Camera-type eye (tissue), 1 donor: ENCODE results near the gene AKR1C4. TPM values are rescaled to one million over a fixed set of nuclear protein-coding genes. Genes with fewer than 3 reads are reported as not detected.

Experiments
- total RNA-seq: library from RNA; depleted of rRNA; stranded (reverse); fragments of >200 nt; gene quantifications from one replicate; pipeline ENCODE4 v1.2.3, GENCODE V29; 2014

AKR1C4 gene
- total RNA-seq = not detected

GRCh38 chr10:5196702-5197113, at the start of gene AKR1C4:
Gene AKR1C4 (plus strand): TSS chr10:5196837. CDS start chr10:5196868, 31 bp downstream.

GRCh38 chr10:5184987-5185775, 11.5 kb upstream of the AKR1C4 start, which contains the start of gene AKR1C8:
Gene AKR1C8 (minus strand): TSS chr10:5185150. CDS start chr10:5185104, 46 bp downstream.

Other genes starting within 250 kb of the AKR1C4 start
- 10.5 TPM for gene AKR1C1, start 233.4 kb upstream of the AKR1C4 start, total RNA-seq
- gene AKR1C2, start 193.0 kb upstream of the AKR1C4 start, total RNA-seq = 10.4 TPM
- gene AKR1C3, start 102.4 kb upstream of the AKR1C4 start, total RNA-seq = 6.0 TPM
- gene AKR1C8, start 11.7 kb upstream of the AKR1C4 start, total RNA-seq = 0.27 TPM
- gene UCN3, start 168.1 kb downstream of the AKR1C4 start, total RNA-seq = not detected
- 0.49 TPM for gene TUBAL3, start 208.0 kb downstream of the AKR1C4 start, total RNA-seq
- 127 TPM for gene NET1, start 215.7 kb downstream of the AKR1C4 start, total RNA-seq